T-helper 1 cell treated with Interleukin-12 subunit alpha and Interleukin-12 subunit beta and Interleukin-4 antibody, amounts not matched to agents 30 ng/mL and 1 ng/mL, for 36 hours (primary cell): ENCODE results near the gene LTN1. TPM values are rescaled to one million over a fixed set of nuclear protein-coding genes. Genes with fewer than 3 reads are reported as not detected.

Experiments
- intact Hi-C: fragments of 100-400 bp; cut with micrococcal nuclease; formaldehyde crosslinking; loops from one replicate; pipeline ENCODE4 v1.15.1; 2024
- total RNA-seq: library from RNA; stranded (reverse); gene quantifications from 2 replicates; pipeline ENCODE4 v1.2.3, GENCODE V29; 2022

LTN1 gene
- total RNA-seq, 1 donor from 2014 or later = 28.1 TPM

DNA sequence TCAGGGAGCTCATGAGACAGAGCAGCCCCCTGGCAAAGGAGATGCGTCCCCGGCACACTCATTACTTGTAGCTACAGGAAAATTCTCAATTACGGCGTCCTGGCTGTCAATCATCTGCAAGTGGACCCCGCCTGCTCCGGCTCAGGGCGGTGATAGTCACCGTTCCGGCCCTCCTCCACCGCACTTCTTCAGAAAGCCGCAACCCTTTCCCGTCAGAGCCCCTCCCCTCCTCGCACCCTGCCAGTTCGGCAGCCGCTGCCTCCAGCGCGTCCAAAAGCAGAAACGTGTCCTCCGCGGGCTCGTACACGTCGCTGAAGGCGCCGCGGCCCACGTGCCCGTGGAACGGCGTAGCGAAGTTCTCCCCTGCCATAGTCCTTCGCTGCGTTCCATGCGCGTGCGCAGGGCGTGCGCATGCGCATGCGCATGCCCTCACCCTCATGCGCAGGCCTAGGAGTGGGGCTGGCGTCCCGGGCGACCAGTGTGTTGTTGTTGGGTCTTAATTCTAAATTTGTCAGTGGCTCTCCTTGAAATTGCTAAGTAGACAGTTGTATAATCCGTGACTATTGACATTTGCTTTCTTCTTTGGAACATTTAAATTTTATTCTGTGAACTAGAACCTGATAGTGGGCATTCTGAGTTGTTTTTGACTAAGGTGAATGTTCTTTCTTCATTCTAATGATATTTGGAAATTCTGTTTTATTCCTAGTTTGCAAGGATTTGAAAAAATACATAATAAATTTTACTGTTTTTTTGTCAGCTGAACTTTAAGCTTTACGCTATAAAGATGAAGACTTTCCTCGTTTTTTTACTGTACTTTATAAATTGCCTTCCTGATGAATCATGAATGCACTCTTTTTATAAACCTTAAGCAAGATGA, 107.5 kb downstream of the LTN1 start:
- intact Hi-C loops = loop anchor here (1.0 to 2.0 kb wide), 11 partner anchors 48 to 414 kb away; partner anchors contain the start of genes BACH1, CCT8, LTN1 and USP16

DNA sequence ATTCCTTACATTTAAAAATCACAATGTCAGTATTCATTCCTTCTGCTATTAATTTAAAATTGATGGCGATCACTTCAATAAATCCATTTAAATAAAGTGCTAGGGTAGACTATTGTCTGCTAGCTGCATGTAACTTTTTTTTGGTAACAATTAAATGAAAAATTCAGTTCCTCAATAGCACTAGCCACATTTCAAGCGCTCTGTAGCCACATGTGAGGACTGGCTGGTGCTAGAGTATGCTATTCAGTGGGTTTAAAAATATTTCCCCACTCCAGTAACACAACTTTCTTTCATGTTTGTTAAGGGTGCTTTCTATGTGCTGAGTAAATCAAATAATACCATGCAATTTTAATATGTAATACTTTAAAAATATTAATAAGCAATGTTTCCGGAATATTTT, 108.2 kb downstream of the LTN1 start:
- intact Hi-C loops = loop anchor here (2.0 kb wide), 2 partner anchors 56 to 414 kb away; partner anchors contain the start of gene BACH1

DNA sequence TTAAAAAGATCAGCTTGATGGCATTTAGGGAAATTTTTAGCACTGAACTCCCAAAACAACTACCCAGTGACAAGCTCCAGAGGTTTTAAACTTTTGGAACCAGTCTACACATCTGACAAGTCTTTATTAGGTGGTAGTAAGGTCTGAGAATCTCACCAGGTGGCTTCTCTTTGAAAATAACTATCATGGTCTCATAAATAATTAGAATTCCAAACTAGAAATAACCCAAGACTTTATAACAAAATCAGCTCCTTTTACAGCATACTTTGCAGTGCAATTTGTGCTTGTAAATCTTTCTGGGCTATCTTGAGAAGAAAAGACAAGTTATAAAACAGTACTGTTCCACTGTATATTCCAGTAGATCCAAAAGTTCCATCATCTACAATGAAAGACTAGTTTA, 108.7 kb downstream of the LTN1 start:
- intact Hi-C loops = loop anchor here (2.0 kb wide), 2 partner anchors 57 to 415 kb away; partner anchors contain the start of gene BACH1

DNA sequence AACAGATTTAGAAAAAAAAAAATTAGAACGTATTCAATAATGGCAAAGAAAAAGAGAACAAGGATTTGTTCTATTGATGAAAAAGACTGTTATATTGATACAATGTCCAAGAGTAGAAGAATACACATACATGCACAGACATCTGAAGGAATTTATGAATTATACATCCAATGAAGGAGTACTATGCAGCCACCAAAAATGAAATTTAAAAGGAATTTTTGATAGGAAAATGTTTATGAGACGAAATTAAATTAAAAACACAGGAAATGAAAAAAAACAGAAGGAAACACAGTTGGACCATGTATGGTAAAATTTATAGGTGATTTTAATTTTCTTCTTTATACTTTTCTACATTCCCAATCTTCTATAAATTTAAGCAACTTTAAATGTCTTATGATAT, 110.3 kb downstream of the LTN1 start:
- intact Hi-C loops = no loop called here

Other genes with a start within 250 kb of the LTN1 start
- 6.8 and 8.1 TPM in 2 replicates for gene RWDD2B, start 26.5 kb upstream of the LTN1 start, total RNA-seq
- 41.9 and 45.0 TPM in 2 replicates for gene USP16, start 31.8 kb upstream of the LTN1 start, total RNA-seq
- 236 and 239 TPM in 2 replicates for gene CCT8, start 80.8 kb upstream of the LTN1 start, total RNA-seq
- 5.1 and 5.7 TPM in 2 replicates for gene MAP3K7CL, start 137.8 kb upstream of the LTN1 start, total RNA-seq